ENCODE results near the gene TAF3.

DNA sequence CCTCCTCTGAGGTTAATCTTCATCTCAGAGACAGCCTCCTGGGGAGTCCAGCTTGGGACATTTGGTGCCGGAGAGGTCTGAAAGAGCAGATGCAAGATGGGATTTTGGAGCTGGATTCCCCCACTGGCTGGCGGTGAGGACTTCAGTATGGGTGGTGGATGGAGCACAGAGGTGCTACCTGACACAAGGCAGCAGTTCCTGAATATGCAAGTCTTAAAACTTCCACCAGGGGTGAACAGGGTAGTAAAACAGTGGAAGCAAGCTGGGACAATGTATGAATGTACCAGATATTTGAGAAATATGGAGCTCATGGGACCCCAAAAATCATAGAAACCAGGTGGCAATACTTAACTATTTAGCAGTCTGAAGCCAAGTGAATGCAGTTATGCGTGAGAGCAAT, 4.8 kb upstream of the TAF3 start:
- TF ChIP-seq TAF1 (IDR thresholded peaks at IDR 0.05; ENCODE audit: borderline replicate concordance, low read depth, low read length) (no peak), YY1 (IDR thresholded peaks at IDR 0.05; ENCODE audit: low read depth) (no peak)
- TF ChIP-seq, protein P1, sequence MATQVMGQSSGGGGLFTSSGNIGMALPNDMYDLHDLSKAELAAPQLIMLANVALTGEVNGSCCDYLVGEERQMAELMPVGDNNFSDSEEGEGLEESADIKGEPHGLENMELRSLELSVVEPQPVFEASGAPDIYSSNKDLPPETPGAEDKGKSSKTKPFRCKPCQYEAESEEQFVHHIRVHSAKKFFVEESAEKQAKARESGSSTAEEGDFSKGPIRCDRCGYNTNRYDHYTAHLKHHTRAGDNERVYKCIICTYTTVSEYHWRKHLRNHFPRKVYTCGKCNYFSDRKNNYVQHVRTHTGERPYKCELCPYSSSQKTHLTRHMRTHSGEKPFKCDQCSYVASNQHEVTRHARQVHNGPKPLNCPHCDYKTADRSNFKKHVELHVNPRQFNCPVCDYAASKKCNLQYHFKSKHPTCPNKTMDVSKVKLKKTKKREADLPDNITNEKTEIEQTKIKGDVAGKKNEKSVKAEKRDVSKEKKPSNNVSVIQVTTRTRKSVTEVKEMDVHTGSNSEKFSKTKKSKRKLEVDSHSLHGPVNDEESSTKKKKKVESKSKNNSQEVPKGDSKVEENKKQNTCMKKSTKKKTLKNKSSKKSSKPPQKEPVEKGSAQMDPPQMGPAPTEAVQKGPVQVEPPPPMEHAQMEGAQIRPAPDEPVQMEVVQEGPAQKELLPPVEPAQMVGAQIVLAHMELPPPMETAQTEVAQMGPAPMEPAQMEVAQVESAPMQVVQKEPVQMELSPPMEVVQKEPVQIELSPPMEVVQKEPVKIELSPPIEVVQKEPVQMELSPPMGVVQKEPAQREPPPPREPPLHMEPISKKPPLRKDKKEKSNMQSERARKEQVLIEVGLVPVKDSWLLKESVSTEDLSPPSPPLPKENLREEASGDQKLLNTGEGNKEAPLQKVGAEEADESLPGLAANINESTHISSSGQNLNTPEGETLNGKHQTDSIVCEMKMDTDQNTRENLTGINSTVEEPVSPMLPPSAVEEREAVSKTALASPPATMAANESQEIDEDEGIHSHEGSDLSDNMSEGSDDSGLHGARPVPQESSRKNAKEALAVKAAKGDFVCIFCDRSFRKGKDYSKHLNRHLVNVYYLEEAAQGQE (IDR thresholded peaks at IDR 0.05; ENCODE audit: low read depth, low read length): no peak
